ENCODE results near the gene AREL1.

DNA sequence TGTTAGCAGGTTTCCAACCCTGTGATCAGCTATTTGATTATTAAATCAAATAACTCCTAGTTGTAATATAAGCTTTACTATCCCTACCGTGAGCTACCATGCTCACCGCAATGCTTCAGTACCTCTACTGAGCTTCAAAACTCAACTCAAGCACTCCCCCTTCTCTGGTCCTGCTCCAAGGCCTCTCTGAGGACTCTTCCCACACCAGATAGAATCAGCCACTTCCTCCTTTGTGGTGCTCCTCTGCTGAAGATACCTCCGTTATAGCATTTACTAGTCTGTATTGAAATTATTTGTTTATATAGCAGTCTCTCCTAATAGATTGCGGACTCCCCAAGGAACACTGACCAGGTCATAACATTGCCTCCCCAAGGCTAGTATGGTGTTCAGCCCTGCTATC lies 17.5 kb downstream of the AREL1 start:
- TF ChIP-seq YY1 (IDR thresholded peaks at IDR 0.05; ENCODE audit: insufficient read depth, insufficient read length) (no peak), ZNF274 (IDR thresholded peaks at IDR 0.05; ENCODE audit: low read depth, low read length) (no peak), SUZ12 (IDR thresholded peaks at IDR 0.05; ENCODE audit: extremely low read depth, insufficient read depth, insufficient read length) (no peak)
